C4-2B (cell line): Measurements from ENCODE around the gene B3GNT4.

Experiments used
- CTCF ChIP-seq: fragments of 450-650 bp; conservative IDR thresholded peaks from 2 replicates; pipeline ENCODE4 v1.5.1; 2017; ENCODE audit warnings: mild to moderate bottlenecking
- ZFX ChIP-seq: fragments of 450-650 bp; IDR thresholded peaks from 2 replicates; pipeline ENCODE4 v1.6.1; 2017

GRCh38 chr12:122226366-122227125 is 23.0 kb downstream of the B3GNT4 start:
- TF ChIP-seq CTCF, result no peak
- TF ChIP-seq ZFX, result no peak
